ENCODE data around the gene CCL3.
"Not testable (repeated sequence)": the region's sequence is repeated elsewhere in the genome, so short reads cannot be mapped to it uniquely, and the experiment has no call there.

CCL3 gene

DNA sequence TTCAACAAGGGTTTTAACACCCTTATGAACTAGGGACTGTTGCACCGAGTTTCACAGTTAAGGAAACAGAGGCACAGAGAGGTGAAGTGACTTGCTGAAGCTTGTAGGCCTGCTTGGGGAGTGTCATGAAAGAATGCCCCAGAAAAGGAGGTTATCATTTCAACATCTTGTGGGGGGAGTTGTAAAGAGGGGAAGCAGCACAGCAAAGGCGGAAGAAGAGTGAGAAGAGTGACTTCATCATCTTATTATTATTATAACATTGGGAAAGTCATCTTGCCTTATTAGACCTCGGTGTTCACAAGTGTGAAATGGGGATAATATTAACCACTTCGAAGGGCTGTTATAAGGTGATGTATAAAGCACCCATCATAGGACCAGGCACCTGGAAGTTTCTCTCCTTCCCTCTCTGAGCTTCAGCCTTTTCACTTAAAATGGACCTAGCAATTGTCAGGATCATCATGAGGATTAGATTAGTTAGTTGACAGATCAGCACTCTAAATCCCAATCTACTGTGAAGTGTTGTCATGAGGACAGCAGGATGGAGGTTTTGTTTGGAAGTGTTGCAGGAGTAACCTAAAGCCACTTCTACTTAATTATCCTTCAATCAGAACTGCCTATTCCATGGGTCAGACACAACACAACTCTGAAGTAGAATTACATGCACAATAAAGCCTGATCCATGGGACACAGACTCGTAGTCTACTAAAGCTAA lies 16.0 kb upstream of the CCL3 start:
- DNase-seq (ENCODE audit: low read depth) = no peak
- H3K4me3 ChIP-seq (ENCODE audit: low read depth, low read length) = no peak overlapping the region
- no peak for TF ChIP-seq CTCF (IDR thresholded peaks at IDR 0.05; ENCODE audit: low read depth, low read length, missing control alignments)

DNA sequence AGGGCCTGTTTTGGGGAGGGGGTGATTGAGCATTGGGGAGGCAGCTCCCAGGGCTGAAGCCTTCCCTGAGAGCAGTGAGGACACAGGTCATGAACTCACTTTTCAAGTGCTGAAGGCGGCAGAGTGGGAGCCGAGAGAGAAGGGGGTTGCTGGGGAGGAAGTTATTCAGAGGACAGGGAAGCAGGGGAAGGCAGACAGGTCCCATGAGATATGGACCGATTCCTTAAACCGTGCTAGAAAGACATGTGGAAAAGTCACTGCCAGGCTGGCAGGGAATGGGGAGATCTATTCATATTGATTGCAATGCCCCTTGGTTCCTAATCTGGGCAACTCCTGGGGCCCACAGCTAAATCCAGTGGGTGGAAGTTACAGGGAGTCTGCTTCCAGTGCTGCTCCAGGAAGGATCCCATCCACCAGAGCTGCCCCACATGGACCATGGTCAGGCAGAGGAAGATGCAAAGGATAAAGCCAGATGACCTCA lies 14.8 kb upstream of the CCL3 start:
- peak overlapping the region; percentile 31 for H3K4me3 ChIP-seq (ENCODE audit: low read depth, low read length)
- no peak for DNase-seq (ENCODE audit: low read depth)
- TF ChIP-seq CTCF (IDR thresholded peaks at IDR 0.05; ENCODE audit: low read depth, low read length, missing control alignments) = no peak

DNA sequence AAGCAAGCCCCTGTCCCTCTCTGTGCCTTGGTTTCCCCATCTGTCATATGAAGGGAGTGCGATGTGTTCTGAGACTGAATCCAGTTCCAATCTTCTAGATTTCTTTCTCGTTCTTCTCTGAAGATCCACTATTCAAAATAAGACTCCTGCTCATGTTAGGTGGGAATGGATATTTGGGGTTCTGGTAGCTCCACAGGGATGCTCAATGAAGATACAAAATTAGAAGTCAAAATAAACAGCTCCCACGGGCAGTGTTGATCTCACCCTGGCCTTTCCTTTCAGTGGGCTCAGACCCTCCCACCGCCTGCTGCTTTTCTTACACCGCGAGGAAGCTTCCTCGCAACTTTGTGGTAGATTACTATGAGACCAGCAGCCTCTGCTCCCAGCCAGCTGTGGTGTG lies 14.3 kb upstream of the CCL3 start:
- peak overlapping the region; percentile 31 for H3K4me3 ChIP-seq (ENCODE audit: low read depth, low read length)

DNA sequence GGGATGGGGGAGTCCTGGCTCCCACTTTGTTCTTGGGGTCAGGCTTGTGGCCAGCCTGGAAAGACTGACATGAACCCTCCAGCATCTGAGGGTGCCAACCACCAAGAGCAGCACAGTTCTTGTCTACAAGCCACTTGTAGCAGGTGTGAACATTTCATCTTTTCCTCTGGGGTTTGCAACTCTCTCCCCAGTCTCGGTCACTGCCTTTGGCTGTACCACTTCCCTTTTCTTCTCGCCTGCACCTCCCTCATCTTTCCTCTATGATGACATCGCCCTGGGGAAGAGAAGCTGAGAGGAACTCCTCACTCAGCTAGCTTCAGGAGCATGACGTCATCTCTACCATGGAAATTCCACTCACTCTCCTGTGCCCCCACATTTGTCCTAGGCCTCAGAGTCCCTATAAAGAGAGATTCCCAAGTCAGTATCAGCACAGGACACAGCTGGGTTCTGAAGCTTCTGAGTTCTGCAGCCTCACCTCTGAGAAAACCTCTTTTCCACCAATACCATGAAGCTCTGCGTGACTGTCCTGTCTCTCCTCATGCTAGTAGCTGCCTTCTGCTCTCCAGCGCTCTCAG lies 13.5 kb upstream of the CCL3 start, which contains the start of gene CCL4:
Gene CCL4, plus strand, starts transcription at position 427 of the 575 bp plus-strand sequence. Its CDS starts 79 bp downstream, at position 506.
- peak within 1 kb of the TSS; percentile 31 for H3K4me3 ChIP-seq (ENCODE audit: low read depth, low read length)
- DNase-seq (ENCODE audit: low read depth) = not testable (repeated sequence)

More for the DNA sequence above, 14.3 kb upstream of the CCL3 start:
- DNase-seq (ENCODE audit: low read depth) = not testable (repeated sequence)

DNA sequence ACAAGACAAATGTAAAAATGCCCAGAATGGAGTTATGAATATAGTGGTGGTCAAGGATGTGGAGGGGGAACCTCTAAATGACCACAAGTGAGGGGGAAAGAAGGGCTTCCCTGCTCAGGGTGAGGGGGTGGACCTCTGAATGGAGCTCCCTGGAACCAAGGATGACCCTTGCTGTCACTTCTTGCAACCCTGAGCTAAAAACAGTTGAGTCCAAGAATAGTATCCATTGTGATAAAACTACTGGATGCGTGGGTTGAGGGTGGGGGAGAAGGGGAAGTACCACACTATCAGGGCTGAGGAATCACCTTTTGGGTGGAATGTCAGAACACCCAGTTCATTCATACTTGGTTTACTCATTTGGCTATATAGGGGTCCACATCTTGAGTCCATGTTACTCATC lies 9.1 kb upstream of the CCL3 start:
- DNase-seq (ENCODE audit: low read depth); H3K4me3 ChIP-seq (ENCODE audit: low read depth, low read length): not testable (repeated sequence)

DNA sequence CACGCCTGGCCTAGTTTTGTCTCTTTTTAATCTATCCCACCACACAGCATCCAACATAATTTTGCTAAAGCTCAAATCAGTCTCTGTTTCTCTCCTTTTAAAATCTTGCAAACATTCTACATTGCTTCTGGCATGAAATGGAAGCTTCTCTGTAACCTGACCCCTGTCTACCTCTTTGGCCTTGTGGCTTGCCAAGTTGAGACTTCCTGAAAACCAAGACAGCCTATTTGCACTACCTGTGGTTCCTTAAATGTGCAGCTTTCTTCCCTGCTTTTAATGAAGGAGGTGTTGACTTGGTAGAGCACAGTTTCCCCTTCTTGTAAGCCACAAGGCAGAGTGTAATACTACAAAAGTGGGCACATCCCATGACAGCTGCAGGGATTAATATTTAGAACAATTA lies 6.0 kb upstream of the CCL3 start:
- H3K4me3 ChIP-seq (ENCODE audit: low read depth, low read length) = no peak overlapping the region
- no peak for TF ChIP-seq CTCF (IDR thresholded peaks at IDR 0.05; ENCODE audit: low read depth, low read length, missing control alignments)
- no peak for DNase-seq (ENCODE audit: low read depth)

- no peak overlapping the region for H3K4me3 ChIP-seq (ENCODE audit: low read depth, low read length)
- DNase-seq (ENCODE audit: low read depth) = no peak
- TF ChIP-seq CTCF (IDR thresholded peaks at IDR 0.05; ENCODE audit: low read depth, low read length, missing control alignments) = no peak
Observed at GRCh38 chr17:36094746-36095145, 4.8 kb upstream of the CCL3 start.

- H3K4me3 ChIP-seq (ENCODE audit: low read depth, low read length) = no peak overlapping the region
- no peak for TF ChIP-seq CTCF (IDR thresholded peaks at IDR 0.05; ENCODE audit: low read depth, low read length, missing control alignments)
- DNase-seq (ENCODE audit: low read depth) = no peak
Observed at GRCh38 chr17:36094232-36094631, 4.3 kb upstream of the CCL3 start.

DNA sequence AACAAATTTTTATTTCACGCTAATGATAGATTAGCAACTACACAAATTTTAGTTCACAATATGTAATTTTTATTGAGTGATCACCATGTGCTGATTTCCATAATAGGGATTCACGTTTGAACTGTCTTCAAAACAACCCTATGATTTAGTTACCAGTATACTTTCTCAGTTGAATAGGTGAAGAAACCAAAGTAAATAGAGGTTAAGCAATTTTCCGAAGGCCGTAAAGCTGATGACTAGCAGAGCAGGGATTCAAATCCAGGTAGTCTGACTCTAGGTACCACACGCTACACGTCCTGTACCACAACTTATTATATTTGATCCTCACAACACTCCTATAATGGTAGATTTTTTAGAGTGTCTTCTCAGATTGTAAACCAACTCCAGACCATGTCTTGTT lies 2.8 kb upstream of the CCL3 start:
- not testable (repeated sequence) for H3K4me3 ChIP-seq (ENCODE audit: low read depth, low read length); DNase-seq (ENCODE audit: low read depth)

Data from GM12864 (cell line).